ENCODE measurements around the gene C1QTNF2. TPM values are rescaled to one million over a fixed set of nuclear protein-coding genes. Genes with fewer than 3 reads are reported as not detected.

Gene C1QTNF2
- 1 to 10 TPM; 1.5 to 5.7 (median 3.3) TPM for total RNA-seq

DNA sequence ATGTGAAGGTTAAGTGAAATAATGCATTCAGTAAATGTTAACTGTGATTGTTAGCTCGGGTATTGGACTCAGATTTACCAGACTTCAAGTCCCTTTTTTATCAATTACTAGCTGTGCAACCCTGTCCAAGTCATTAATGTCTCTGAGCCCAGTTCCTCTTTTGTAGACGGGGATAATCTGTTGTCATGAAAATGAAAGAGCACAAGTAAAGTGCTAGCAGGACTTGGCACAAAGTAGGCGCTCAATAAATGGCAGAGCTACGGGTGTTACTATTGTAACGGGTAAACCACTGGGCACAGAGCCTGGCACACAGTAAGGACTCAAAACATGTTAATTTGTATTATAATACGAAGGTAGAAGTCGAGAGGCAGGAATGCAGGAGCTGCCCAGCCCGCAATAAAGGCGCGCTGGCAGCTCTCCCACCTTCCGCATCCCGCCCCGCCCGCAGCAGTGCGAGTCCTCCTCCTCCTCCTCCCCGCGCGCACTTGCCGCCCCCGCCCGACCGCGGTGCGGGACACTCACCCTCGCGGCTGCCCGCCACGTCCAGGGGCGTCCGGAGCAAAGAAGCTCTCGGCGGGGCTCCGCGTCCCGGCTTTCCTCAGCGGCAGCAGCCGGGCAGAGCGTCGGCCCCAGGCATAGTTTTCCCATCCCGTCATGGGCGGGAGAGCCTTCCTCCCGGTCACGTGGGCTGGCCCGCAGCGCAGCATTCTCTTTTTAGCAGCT lies at the start of gene C1QTNF2:
C1QTNF2 (minus strand) TSS at position 637 of the 723 bp plus-strand sequence. CDS start 15,615 bp downstream, outside the sequence.
- Histone ChIP-seq H3K27ac (peak within 1 kb of the TSS in 1 of 4 donors; percentile 73), H3K9me3 (no peaks in the 10 kb centered on the region), H3K4me1 (peaks cover 0 to 25% (median 3%) of the 10 kb centered on the region in 4 donors), H3K4me3 (peak within 1 kb of the TSS; percentile 47 to 69 (median 54)), H3K36me3 (no peaks in the 10 kb centered on the region), H3K27me3 (peaks cover 0 to 17% of the 10 kb centered on the region in 2 donors)
- 2 to 5% methylated on average over 19 to 45 of the region's 45 CpGs for WGBS, 2 donors
- DNase-seq (ENCODE audit: low spot score in 2 of 2) = no peak
- TF ChIP-seq CTCF (IDR thresholded peaks at IDR 0.05) (no peak), EP300 (IDR thresholded peaks at IDR 0.05) (no peak), POLR2A (IDR thresholded peaks at IDR 0.05) (no peak)

- H3K4me1 ChIP-seq = peaks cover 0 to 50% (median 23%) of the 10 kb centered on the region in 4 donors
- H3K27ac ChIP-seq = peak overlapping the region in 2 of 4 donors; percentile 90 to 95
- H3K36me3 ChIP-seq = peaks cover 0 to 2% (median 0%) of the 10 kb centered on the region in 3 donors
- no peak overlapping the region for H3K4me3 ChIP-seq
- H3K9me3 ChIP-seq = no peaks in the 10 kb centered on the region
- no peaks in the 10 kb centered on the region for H3K27me3 ChIP-seq
- DNase-seq (ENCODE audit: low spot score in 2 of 2) = no peak
- TF ChIP-seq CTCF (IDR thresholded peaks at IDR 0.05) = no peak
- TF ChIP-seq EP300 (IDR thresholded peaks at IDR 0.05) = no peak
- TF ChIP-seq POLR2A (IDR thresholded peaks at IDR 0.05) = no peak
These were observed 49.8 kb upstream of the C1QTNF2 start for GRCh38 chr5:160420331-160420610.

DNA sequence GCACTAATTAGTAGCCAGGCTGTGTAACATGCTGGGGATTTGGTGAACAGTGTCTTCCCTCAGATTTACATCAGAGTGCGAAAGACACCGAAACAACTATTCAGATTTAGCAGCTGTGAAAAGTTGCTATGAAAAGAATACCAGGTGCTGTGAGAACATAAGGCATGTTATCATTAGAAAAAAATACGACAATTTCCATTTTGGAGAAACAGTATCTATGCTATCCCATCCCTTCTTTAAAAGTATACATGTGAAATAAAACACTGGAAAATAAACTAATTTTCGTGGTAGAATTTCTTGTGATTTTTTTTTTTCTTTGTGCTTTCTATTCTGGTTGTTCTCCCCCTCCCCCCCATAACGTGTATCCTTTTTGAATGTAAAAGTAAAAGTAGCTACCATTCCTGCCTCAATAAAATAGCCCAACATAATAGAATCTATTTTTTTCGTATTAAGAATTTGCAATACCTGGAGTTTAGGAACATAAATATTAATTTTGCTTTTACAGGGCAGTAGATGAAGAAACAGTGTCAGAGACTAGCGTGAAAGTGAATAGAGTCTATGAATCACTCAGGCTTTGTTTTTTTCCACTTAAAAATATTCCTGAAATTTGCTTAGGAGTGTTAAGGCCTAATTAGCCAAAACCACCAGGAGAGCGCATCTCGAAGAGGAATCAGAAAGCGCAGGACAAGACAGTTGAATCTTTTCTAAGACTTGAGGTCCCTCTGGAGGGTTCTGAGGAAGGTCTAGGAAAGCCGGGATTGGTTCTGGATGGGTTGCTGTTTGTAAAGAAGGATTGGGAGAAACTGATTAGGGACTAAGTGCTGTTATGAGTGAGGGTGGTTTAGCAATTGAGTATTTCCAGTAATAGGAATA lies 49.3 kb upstream of the C1QTNF2 start:
- peaks cover 0 to 8% (median 0%) of the 10 kb centered on the region in 3 donors for H3K36me3 ChIP-seq
- peak overlapping the region; percentile 51 to 90 (median 82) for H3K4me3 ChIP-seq
- H3K9me3 ChIP-seq = no peaks in the 10 kb centered on the region
- no peak for DNase-seq (ENCODE audit: low spot score in 2 of 2)
- 40% methylated on average over 11 of the region's 11 CpGs for WGBS, 2 donors
- H3K27me3 ChIP-seq = no peaks in the 10 kb centered on the region
- no peak for TF ChIP-seq CTCF (IDR thresholded peaks at IDR 0.05)
- no peak for TF ChIP-seq EP300 (IDR thresholded peaks at IDR 0.05)
- no peak for TF ChIP-seq POLR2A (IDR thresholded peaks at IDR 0.05)
- peak overlapping the region; percentile 87 to 95 (median 92) for H3K27ac ChIP-seq
- H3K4me1 ChIP-seq = peaks cover 0 to 54% (median 23%) of the 10 kb centered on the region in 4 donors

DNA sequence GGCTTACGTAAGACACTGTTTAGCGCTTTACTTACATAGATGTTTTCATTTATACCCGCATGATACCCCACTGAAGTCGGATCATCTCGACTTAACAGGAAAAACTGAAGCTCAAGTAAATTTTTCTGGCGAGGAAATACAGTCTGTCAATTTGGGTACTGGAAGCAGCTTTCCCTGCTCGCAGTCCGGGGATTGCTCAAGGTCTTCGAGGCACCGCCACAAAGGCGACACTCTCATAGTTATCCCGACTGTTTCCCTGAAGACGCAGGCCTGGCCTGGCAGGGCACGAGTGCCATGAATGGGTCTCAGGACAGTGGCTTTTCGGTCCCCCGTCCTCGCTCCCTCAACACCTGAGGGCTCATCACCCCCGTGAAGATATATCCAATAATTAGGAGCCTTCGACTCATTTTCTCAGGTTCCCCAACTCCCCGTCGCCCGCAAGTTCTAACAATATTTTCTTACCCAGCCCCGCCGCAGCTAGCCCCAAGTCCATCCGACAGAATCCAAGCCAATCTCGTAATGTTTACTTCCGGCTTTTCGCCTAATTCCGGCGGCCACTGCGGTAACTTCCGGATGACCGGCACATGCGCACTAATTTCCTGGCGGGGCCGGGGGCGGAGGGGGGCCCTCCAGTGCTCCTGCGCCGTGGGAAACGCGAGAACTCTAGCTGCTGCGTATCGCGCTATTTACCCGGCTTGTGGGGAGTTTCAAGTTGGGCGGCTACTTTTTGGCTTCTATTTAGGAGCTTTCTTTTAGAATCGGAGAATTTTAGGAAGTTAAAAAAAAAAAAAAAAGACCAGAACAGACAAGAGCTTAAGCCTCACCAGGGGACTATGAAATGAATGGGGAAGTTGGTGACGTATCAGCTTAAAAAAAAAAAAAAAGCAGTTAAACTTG lies 48.4 kb upstream of the C1QTNF2 start, which contains the start of gene SLU7:
SLU7 (minus strand) TSS at position 521 of the 897 bp plus-strand sequence. CDS start 3,787 bp downstream, outside the sequence.
- H3K4me3 ChIP-seq = peak within 1 kb of the TSS; percentile 51 to 90 (median 82)
- peak; percentile 86 to 88 for DNase-seq (ENCODE audit: low spot score in 2 of 2)
- no peaks in the 10 kb centered on the region for H3K9me3 ChIP-seq
- TF ChIP-seq POLR2A (IDR thresholded peaks at IDR 0.05) (peak; percentile 71 to 80), EP300 (IDR thresholded peaks at IDR 0.05) (peak; percentile 94 to 95), CTCF (IDR thresholded peaks at IDR 0.05) (peak in 1 of 5 experiments; percentile 18)
- 0 to 1% methylated on average over 48 of the region's 48 CpGs for WGBS, 2 donors
- H3K36me3 ChIP-seq = peaks cover 0 to 17% (median 0%) of the 10 kb centered on the region in 3 donors
- H3K27me3 ChIP-seq = no peaks in the 10 kb centered on the region
- peaks cover 0 to 54% (median 23%) of the 10 kb centered on the region in 4 donors for H3K4me1 ChIP-seq
- peak within 1 kb of the TSS; percentile 87 to 95 (median 92) for H3K27ac ChIP-seq
